TTC549 (cell line): ENCODE data around the gene SUPT7L.

Experiments used
- FAIRE-seq: peaks from 2 replicates; lab custom pipeline; 2012; peaks lifted over from hg19 to GRCh38; lab: Jason Lieb, UNC

SUPT7L gene, protein sequence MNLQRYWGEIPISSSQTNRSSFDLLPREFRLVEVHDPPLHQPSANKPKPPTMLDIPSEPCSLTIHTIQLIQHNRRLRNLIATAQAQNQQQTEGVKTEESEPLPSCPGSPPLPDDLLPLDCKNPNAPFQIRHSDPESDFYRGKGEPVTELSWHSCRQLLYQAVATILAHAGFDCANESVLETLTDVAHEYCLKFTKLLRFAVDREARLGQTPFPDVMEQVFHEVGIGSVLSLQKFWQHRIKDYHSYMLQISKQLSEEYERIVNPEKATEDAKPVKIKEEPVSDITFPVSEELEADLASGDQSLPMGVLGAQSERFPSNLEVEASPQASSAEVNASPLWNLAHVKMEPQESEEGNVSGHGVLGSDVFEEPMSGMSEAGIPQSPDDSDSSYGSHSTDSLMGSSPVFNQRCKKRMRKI

DNA sequence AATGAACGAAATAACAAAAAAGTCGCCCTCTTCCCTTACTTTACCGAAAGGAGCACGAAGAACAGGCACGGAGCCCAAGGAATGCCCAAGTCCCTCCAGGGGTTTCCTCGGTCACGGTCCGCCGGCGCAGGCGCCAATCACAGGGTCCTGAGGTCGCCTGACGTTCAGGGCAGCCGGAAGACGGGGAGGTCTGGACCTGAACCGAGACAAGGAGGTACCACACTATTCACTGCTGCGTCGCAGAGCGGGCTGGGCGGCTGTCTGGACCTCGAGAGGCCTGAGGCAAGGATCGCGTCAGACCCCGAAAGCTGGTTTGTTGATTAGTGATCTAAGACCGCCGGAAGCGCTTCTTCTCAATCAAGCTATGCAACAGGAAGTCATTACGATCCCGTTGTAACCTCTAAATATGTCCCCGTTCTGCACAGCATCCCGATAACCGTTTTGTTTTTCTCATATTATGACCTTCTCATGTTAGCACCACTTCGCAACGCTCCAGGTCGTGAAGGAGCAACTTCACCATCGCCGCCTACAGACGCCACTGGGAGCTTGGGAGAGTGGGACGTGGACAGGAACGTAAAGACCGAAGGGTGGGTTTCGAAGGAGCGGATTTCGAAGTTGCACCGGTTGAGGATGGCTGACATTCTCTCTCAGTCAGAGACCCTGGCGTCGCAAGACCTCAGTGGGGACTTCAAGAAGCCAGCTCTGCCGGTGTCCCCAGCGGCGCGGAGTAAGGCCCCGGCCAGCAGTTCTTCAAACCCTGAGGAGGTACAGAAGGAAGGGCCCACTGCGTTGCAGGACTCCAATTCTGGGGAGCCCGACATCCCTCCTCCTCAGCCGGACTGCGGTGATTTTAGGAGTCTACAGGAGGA lies at the start of gene SUPT7L, which contains the start of gene SLC4A1AP:
Gene SUPT7L (minus strand): TSS at position 330 of the 869 bp plus-strand sequence. CDS start 1,422 bp downstream, outside the sequence.
Gene SLC4A1AP (plus strand): TSS at position 605 of the 869 bp plus-strand sequence. CDS start 26 bp downstream, at position 631.
- FAIRE-seq = no peak

DNA sequence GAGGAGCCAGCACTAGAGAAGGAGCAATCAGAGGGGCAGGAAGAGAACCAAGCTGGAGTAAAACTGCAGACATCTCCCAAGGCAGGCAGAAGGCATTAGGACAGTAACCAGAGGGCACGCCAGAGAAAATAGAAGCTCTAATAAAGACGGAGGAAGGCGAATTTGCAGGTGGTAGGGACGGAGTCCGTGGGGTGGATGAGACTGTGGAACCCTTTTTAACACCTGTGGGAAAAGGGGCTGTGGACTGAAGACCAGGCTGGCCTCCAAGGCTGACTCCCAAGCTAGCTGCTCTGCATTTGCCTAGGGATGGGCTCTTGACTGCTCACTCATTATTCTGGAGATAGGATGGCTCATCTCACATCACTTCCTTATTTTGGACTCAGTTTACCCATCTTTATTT lies 49.8 kb upstream of the SUPT7L start:
- FAIRE-seq = no peak

DNA sequence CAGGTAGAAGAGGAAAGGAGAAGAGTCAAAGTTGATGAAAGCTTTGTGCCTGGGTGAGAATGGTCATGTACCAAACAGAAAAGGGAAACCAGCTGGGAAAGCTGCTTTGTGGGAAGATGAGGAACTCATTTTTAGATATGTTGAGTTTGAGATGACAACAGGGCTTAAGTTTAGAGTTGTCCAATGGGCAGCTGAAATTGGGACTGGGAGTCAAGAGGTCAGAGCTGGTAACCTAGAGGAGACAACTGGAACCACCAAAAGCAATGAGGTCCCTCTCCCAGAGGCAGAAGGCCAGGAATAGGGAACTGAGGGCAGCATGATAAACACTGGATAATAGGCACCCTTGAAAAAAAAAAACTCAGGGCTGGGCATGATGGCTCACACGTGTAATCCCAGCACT lies 49.1 kb upstream of the SUPT7L start:
- FAIRE-seq = no peak

DNA sequence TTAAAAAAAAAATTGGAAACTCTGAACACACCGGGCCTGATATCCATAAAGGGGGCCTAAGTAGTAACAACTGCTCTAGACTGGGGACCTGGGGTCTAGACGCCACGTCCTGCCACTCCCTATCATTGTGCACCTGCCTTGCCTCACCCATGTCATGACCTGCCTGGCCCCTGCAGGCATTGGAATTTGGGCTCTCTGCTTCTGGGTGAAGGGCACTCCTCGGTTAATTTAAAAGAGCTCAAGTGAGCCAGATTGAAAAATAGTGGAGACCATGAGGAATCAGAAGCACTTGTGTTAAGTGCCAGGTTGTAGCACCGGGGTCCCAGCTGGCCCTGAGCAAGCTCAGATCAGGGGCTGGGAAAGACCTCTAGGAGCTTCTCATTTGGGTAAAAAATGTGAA lies 48.4 kb upstream of the SUPT7L start:
- no peak for FAIRE-seq

DNA sequence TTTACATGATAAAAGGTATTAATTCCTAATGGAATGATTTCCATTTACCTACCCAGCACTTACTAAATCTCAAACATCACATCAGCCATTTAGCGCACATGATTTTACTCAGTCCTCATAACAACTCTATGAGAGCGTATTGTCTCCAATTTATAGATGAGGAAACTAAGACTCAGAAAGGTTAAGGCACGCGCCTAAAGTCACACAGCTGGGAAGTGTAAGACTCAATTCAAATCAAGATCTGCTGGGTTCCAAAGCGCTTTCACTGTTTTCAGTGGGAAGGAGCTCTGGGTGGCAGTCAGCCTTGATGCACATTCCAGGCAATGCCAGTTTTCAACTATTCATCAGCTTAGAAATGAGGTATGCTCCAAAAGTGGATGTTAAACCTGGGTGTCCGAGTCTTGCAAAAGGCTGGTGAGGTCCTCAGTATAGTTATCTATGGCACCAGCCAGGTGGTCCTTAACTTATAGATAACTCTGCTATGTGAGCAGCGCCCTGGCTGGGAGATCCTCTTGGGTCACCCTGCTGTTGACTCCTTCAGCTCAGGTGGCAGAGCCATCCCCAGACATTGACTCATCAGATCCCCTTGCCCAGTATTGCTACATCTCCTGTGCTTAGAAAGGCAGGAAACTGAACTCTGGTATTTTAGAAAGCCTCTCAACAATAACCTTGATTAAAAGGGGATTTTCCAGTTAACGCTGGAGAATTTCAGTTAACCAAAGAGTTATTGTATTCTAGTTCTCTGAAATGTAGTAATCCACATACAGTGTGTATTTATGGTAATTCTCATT lies 47.4 kb upstream of the SUPT7L start:
- no peak for FAIRE-seq

DNA sequence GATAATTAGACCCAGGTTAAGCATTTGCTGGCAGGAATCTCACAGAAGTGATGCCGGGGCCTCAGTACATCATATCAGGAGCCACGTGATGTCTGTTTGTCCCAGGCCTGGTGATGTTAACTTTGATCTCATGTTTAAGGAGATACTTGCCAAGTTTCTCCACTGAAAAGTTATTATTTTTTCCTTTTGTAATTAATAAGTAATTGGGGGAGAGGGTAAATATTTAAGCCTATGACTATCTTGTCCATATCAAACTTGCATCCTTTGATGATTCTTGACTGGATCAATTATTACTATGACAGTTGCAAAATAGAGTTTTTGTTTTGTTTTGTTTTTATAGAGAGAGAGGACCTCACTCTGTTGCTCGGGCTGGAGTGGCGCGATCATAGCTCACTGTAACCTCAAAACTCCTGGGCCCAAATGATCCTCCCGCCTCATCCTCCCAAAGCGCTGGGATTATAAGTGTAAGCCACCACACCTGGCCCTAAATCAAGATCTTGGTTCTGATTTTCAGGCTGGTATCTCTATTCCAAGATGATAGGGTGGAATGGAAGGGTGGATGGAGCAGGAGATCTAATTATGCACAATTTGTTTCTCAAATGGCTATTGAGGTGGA lies 46.7 kb upstream of the SUPT7L start:
- FAIRE-seq = no peak

DNA sequence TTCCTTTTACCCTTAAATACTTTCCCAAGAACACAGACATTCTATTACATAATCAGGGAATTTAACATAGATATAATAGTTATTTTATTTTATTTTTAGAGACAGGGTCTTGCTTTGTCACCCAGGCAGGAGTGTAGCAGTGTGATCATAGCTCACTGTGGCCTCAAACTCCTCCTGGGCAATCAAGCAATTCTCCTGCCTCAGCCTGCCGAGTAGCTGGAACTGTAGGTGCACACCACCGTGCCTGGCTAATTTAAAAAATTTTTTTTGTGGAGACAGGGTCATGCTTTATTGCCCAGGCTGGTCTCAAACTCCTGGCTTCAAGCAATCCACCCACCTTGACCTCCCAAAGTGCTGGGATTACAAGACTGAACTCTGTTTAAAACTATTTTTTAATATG lies 45.9 kb upstream of the SUPT7L start:
- FAIRE-seq = no peak

DNA sequence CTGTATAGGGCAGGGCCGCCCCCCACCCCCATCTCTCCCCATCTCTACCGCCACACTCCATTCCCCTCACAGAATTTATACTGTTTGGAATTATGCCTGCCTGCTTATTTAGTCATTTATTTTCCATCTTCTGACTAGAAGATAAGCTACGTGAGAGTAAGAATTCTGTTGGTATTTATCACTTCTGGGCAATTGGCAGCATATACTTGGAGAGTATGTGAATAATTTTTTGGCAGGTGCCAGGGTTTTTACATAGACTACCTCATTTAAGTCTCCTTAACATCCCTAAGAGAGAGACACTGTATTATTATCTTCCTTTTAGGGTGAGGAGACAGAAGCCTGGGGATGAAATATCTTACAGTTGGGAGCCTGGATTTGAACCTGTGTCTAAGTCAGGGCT lies 45.3 kb upstream of the SUPT7L start:
- FAIRE-seq = no peak

DNA sequence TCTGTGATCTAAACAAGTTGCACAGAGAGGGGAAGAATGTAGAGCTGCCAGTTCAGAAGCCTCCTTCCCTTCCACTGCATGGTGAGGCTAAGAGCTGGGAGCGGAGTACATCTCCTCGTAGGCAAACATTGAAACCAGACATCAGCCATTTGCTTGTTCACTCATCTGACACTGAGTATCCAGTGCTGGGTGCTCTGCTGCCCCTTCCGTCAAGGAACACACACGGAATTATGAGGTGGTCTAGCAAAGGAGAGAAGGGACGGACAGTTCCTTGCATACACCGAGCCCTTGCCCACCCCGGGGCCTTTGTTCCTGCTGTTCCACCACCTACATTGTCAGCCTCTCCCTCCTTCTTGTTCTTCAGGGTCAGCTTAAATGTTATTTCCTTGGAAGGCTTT lies 44.8 kb upstream of the SUPT7L start:
- FAIRE-seq = no peak

DNA sequence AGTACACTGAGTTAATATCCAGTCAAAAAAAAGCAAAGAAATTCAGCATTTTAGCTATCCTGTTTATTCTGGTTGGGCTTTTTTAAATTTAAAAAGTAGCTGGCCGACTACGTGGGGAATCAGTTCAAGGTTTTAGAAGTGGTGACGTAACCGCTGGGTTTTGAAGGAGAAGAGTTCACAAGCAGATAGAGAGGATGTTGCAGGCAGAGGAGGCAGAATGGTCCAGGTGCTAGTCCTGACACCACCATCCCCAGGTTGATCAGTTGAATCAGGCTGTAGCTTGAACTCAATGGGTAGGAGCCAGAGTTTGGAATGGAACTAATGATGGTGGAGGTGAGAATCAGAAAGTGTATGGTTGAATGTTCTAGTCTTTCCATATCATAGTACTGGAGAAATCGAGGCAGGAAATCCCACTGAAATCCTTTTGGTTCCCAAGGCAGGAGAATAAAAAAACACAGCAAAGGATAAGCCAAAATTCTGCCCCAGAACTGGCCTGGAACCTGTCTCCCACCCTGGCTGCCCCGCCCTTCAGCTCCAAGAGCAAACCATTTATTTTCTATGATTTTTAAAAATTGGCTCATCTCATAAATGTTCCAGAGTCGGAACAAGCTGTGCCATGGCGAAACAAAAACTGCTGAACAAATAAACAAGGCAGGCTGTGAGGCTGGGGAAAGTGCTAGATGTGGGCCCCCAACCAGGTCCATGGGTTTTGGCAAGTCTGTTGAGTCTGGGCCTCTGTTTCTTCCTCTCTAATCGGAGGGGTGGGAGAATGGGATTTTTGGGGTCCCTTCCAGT lies 44.2 kb upstream of the SUPT7L start:
- no peak for FAIRE-seq

DNA sequence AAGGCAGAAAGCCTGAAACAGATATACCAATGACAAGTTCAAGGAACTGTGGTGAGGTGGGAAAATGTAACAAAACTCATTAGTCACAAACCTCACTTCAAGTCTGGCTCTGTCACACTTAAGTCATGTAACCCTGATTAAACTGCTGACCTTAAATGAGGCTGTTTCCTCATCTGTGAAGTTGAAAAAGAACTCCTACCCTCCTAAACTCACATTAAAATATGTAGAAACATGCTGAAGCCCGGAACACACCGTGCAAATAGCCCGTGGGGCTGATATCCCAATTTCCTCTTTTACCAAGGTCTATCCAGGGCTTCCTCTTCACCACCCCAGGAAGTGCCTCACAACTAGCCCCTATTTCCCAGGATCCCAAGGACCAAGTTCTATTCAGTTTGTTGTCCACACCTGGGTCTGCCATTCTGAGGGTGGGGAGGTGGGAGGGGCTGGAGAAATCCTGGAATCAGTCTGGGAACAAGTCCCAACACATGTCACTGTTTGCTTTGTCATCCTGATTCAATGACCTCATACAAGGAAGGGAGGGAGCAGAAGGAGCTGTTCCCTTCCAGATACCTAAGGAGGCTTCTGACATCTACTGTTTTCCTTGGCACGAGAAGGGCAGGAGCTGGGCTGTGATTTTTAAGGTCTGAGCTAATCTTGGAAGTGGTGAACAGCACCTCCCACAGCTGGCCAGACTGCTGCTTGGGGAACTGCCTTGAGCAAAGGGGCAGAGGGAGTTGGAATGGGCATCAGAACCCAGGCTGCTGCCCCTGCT lies 42.6 kb upstream of the SUPT7L start:
- no peak for FAIRE-seq

DNA sequence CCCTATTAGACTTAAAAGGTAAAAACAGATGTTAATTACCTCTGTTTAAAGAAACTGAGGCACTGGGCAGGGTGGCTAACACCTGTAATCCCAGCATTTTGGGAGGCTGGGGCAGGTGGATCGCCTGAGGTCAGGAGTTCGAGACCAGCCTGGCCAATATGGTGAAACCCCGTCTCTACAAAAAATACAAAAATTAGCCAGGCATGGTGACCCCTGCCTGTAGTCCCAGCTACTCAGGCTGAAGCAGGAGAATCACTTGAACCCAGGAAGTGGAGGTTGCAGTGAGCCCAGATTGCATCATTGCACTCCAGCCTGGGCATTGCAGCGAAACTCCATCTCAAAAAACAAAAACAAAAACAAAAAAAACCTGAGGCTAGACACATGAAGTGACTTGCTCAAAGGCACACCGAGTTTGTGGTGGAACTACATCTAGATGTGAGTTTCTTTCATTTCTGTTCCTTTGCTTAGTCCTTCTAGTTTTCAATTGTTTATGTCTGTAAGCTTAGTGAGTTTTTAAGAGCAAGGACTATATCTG lies 41.0 kb upstream of the SUPT7L start:
- FAIRE-seq = no peak

DNA sequence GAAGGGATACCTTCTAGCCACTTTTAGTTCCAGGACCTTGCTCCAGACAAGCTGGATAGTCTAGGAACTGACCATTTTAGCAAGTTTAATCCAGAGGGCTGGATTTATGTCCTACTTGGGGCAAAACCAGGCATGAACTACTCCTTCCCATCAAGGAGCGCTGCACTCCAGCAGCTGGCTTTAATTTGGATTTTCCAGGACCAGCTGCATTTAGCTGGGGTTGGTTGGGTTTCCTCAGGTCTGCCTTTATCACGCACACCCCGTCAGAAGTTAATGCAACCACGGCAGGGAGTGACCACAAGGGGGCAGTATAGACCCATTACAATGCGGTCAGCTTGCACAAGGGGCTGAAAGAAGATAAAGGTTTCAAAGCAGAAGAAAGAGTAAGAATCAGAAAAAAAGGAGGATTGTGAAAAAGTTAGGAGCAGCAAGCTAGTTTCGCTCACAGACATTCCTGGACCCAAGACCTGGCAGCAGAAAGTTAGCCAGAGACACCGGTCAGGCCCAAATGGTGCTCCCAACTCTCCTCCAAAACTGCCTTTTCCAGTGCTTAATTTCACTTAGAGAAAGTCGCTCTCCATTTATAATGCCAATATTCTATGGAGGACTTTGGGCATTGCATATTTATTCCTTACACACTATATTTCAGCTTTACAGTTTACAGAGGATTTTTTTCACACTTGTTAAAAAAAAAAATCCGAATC lies 40.4 kb upstream of the SUPT7L start:
- peak; percentile 71 for FAIRE-seq

DNA sequence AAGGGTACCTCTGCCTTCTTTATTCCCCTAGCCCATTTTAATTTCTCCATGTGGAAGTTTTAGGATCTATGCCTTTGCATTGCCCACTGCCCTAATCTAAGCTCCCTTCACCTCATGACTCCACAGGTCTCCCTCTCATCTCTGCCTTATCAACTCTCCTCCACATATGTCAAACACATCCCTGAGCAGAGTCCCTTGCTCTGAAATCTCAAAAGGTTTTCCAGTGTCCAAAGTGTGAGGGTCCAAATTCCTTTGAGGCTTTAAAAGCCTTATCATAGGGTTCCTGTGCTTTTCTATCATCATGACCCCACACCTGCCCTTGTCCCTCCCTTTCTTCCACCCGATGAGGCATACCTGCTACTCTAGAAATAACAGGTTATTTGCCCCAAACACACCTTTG lies 38.9 kb upstream of the SUPT7L start:
- no peak for FAIRE-seq

DNA sequence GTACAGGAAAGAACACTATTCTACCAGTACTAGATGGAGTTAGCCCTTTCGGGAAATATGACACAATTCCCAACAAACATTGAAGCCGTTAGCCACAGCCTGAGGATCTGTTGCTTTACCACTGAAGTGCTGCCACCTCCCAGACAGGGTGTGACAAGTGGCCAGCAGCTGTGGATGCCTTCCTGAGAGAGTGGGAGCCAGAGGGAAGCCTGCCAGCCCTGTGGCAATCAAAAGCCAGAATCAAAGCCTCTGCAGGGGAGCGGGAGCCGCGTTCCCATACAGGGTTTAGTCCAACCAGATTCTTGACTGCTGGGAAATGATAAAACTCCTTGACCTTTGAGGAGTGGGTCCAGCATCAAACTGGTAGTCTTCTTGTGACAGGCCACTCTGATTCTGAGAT lies 38.3 kb upstream of the SUPT7L start:
- no peak for FAIRE-seq

DNA sequence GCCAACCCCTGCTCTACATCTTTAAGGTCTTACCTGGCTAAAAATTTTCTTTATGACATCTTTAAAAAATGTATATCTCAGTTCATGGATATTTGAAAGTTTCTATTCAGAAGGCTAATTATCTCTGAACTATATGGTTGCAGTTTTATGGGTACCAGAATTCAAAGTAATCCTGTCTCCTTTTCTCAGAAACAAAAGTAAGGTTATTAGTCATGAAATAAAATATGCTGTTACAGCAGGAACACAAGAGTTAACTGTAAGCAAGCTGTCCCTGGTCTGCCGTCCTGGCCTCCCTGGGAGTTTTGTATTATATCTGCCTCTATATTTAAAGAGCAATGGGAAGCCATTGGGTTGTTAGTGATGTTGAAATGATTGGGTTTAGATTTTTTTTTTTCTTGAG lies 34.2 kb upstream of the SUPT7L start:
- no peak for FAIRE-seq

DNA sequence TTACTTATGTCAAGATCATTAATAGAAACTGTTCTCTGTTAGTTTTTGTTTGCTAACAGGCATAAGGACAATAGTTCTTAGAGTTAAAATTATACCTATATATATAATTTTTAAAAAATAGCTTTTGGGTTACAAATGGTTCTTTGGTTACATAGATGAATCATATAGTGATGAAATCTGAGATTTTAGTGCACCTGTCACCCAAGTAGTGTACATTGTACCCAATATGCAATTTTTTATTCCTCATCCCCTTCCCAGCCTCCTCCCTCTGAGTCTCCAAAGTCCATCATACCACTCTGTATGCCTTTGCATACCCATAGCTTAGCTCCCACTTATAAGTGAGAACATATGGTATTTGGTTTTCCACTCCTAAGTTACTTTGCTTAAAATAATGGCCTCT lies 26.6 kb upstream of the SUPT7L start:
- FAIRE-seq = no peak

DNA sequence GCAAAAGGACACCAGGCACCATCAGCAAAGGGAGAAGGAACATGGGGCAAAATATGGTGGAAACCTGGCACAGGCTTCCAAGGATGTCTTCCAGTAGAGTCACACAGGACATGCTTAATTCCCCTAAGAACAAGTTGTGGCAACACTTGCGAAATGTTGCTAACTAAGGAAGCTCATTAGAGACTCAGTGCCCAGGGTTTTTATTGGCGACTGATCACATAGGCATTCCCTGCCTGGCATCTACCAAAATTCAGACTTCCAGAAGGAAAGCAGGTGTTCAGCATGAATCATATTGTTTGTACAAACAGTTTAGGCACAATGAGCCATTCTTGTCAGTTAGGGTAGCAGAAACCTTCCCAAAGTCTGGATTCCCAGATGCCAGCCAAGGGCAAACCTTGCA lies 26.0 kb upstream of the SUPT7L start:
- FAIRE-seq = no peak

DNA sequence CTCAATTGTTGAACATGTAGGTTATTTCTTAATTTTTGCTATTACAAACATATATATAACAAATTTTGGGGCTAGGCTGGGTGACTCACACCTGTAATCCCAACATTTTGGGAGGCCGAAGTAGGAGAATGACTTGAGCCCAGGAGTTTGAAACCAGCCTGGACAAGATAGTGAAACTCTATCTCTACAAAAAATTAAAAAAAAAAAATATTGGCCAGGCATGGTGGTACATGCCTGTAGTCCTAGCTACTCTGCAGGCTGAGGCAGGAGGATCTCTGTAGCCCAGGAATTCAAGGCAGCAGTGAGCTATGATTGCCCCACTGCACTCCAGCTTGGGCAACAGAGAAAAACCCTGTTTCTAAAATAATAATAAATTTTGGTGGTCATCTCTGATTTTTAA lies 23.8 kb upstream of the SUPT7L start:
- no peak for FAIRE-seq

DNA sequence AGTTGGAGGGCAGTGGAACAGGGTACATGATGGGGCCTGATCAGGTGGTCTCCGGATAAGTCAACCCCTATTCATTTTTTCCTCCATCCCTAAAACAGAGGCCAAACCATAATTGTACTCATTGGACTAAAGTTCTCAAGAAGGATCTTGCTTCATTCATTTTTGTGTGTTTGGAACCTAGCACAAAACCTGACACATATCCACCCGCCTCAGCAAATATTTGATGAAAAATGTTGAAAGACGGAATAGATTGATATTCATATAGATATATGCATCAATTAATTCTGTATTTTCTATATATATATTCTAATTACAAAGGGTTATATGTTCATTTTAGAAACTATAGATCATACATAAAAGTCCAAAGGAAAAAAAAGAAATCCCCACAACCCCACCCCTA lies 22.2 kb upstream of the SUPT7L start:
- FAIRE-seq = no peak
